ENCODE data around the gene SRRD.

DNA sequence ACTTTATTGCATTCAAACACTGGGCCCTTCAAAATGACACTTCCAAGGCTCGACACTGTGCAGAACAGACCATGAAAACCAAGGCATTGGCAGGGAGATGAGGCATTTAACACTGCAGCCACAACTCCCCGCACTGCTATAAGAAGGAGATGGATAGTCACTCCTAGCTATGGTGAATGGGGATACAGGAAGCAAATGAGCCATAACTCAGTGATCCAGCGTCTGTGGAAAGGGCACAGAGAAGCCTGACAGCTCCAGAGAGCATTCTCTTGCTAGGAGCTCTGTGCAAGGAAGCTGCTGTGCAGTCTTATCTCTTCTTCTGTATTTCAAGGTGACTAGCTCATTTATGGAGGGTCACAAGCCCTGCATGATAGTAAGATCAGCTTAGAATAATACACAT is 21.0 kb upstream of the SRRD start:
- TF ChIP-seq EZH2phosphoT487 (IDR thresholded peaks at IDR 0.05; ENCODE audit: low read depth, severe bottlenecking, unreplicated experiment): no peak
- TF ChIP-seq, protein P1, sequence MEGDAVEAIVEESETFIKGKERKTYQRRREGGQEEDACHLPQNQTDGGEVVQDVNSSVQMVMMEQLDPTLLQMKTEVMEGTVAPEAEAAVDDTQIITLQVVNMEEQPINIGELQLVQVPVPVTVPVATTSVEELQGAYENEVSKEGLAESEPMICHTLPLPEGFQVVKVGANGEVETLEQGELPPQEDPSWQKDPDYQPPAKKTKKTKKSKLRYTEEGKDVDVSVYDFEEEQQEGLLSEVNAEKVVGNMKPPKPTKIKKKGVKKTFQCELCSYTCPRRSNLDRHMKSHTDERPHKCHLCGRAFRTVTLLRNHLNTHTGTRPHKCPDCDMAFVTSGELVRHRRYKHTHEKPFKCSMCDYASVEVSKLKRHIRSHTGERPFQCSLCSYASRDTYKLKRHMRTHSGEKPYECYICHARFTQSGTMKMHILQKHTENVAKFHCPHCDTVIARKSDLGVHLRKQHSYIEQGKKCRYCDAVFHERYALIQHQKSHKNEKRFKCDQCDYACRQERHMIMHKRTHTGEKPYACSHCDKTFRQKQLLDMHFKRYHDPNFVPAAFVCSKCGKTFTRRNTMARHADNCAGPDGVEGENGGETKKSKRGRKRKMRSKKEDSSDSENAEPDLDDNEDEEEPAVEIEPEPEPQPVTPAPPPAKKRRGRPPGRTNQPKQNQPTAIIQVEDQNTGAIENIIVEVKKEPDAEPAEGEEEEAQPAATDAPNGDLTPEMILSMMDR (IDR thresholded peaks at IDR 0.05; ENCODE audit: poor library complexity): no peak
